SK-N-SH (cell line): Measurements from ENCODE around the gene GPT2.

ENCODE experiments used
- CHD2 ChIP-seq: fragments of 150-350 bp; IDR thresholded peaks from 2 replicates; pipeline ENCODE4 v1.6.1; 2018; ENCODE audit warnings: low read length; ENCODE audit not compliant: partially characterized antibody
- CTCF ChIP-seq: fragments of 200-600 bp; sonication (generic); IDR thresholded peaks from 2 replicates; pipeline ENCODE4 v1.6.1; 2017; ENCODE audit warnings: antibody characterized with exemption, mild to moderate bottlenecking, moderate library complexity
- RAD21 ChIP-seq: IDR thresholded peaks from 2 replicates; pipeline ENCODE4 v1.6.1; 2012; ENCODE audit warnings: mild to moderate bottlenecking, low read length

GRCh38 chr16:46932802-46933201 is 48.6 kb downstream of the GPT2 start:
- TF ChIP-seq CTCF = no peak
- no peak for TF ChIP-seq CHD2
- TF ChIP-seq RAD21 = no peak
